GM19324 (cell line): Measurements from ENCODE around the gene PSMB5.

Source experiments
- ATAC-seq: cut with Tn5 transposase; IDR thresholded peaks from one replicate; pipeline ENCODE4 v1.9.1; 2021; ENCODE audit warnings: mild to moderate bottlenecking, moderate library complexity; ENCODE audit not compliant: unreplicated experiment, low FRiP score

The PSMB5 gene

DNA sequence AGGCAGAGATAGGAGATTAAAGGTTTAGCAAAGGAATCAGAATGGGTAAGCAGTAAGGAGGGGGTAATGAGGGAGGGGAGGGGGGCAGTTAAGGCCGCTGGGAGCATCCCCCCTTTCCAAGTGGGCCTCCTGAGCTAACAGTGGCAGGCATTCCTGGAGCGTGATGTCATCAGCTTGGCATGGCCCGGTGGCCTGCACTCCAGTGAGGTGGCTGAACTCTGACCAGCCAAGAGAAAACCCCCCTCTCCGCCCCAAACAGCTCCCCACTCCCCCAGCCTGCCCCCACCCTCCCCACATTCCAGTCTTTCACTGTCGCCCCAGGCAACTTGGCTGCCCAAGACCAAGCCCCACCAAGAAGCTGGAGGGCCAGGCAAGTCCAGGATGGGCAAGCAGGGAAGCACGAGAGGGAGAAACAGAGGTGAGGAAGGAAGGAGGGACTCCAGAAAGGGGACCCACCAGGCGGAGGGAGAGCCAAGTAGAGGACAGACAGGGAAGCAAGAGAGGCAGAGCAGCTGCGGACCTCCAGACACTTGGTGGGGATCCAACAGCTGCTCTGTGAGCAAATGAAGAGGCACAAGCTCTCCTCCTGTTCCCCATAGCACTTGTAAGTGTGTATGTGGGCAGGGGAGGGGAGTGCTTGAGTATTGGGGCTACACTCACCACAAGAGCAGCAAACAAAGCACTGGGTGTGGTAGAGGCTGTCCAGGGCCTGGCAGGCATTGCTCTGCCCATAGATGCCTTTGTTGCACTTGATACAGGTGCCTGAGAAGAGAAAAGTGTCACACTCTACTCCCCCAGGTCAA lies 56.8 kb downstream of the PSMB5 start:
- no peak for ATAC-seq

DNA sequence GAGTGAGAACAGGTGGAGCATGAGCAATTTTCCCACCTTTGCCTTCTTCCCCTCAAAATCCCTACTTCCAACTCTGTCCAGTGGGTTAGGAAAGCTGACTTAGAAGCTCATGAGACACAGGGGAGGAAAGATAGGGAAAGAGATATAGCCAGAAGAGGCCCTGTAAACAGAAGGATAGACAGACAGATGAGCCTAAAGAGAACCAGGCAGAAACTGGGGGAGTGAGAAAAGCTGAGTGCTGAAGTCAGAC lies 57.3 kb downstream of the PSMB5 start:
- no peak for ATAC-seq

- no peak for ATAC-seq
Measured at GRCh38 chr14:22976620-22977433, 57.9 kb downstream of the PSMB5 start.
